H1 (cell line): ENCODE results near the gene NUP205. TPM values are rescaled to one million over a fixed set of nuclear protein-coding genes. Genes with fewer than 3 reads are reported as not detected.

ENCODE experiments used
- CTCF ChIA-PET: fragments of 300-600 bp; sonication (Branson Sonifier 250); formaldehyde crosslinking; loops from one replicate; lab custom pipeline; 2021; ENCODE audit not compliant: partially characterized antibody; lab: Charles Lee
- POLR2A ChIA-PET: fragments of 300-600 bp; sonication (Branson Sonifier 250); formaldehyde crosslinking; loops from one replicate; lab custom pipeline; 2021; ENCODE audit warnings: inconsistent platforms; ENCODE audit not compliant: partially characterized antibody; lab: Charles Lee
- DNase-seq, 2 experiments: peaks; one replicate each; pipeline versions ENCODE4 v3.0.0 to v3.0.0-alpha.2; 2010 to 2022; ENCODE audit warnings: low spot score in 2 of 2, low read depth in 1 of 2, mixed read lengths in 1 of 2
- FAIRE-seq: peaks from 2 replicates; lab custom pipeline; 2011; peaks lifted over from hg19 to GRCh38; lab: Jason Lieb, UNC
- H2AFZ ChIP-seq: 2 replicates; pipeline ENCODE4 v1.8.1; 2012; ENCODE audit warnings: low read length, inconsistent platforms
- H2AK5ac ChIP-seq: 2 replicates; pipeline ENCODE4 v1.6.1; 2013; ENCODE audit warnings: low read depth, low read length
- H2BK120ac ChIP-seq: replicated peaks from 2 replicates; pipeline ENCODE3; 2013; ENCODE audit warnings: low read depth, low read length, inconsistent platforms
- H2BK12ac ChIP-seq: 2 replicates; pipeline ENCODE4 v1.6.1; 2013; ENCODE audit warnings: low read depth, low read length
- H2BK15ac ChIP-seq: 2 replicates; pipeline ENCODE4 v1.6.1; 2013; ENCODE audit warnings: low read length
- H2BK20ac ChIP-seq: 2 replicates; pipeline ENCODE4 v1.6.1; 2013; ENCODE audit warnings: low read length
- H2BK5ac ChIP-seq: 2 replicates; pipeline ENCODE4 v1.6.1; 2013; ENCODE audit warnings: low read depth, low read length
- H3K14ac ChIP-seq: 2 replicates; pipeline ENCODE4 v1.6.1; 2013; ENCODE audit warnings: inconsistent platforms; ENCODE audit not compliant: insufficient read length
- H3K18ac ChIP-seq: 2 replicates; pipeline ENCODE4 v1.6.1; 2013; ENCODE audit warnings: low read length; ENCODE audit errors: extremely low read depth
- H3K23ac ChIP-seq: 2 replicates; pipeline ENCODE4 v1.6.1; 2013; ENCODE audit warnings: inconsistent platforms; ENCODE audit not compliant: insufficient read length
- H3K23me2 ChIP-seq: 2 replicates; pipeline ENCODE4 v1.6.1; 2013; ENCODE audit warnings: low read depth, low read length
- H3K27ac ChIP-seq: 2 replicates; pipeline ENCODE4 v1.6.1; 2011; ENCODE audit warnings: low read depth, low read length, inconsistent platforms
- H3K27me3 ChIP-seq, 4 experiments: replicated peaks in 1 of 4; 1 replicate in 1 of 4; 2 replicates in 3 of 4; pipeline versions ENCODE4 v1.6.1 to v1.8.1; 2011 to 2013; ENCODE audit warnings: low read length in 3 of 4, mild to moderate bottlenecking in 3 of 4, inconsistent platforms in 2 of 4, mixed read lengths in 2 of 4, moderate library complexity in 1 of 4; ENCODE audit not compliant: control insufficient read depth in 3 of 4, insufficient read depth in 3 of 4; ENCODE audit errors: extremely low read depth in 1 of 4
- H3K36me3 ChIP-seq, 4 experiments: 2 replicates each; pipeline versions ENCODE4 v1.6.1 to v1.8.1; 2011 to 2013; ENCODE audit warnings: mild to moderate bottlenecking in 4 of 4, low read length in 3 of 4, moderate library complexity in 2 of 4, control low read depth in 1 of 4, inconsistent platforms in 1 of 4; ENCODE audit not compliant: insufficient read depth in 4 of 4, control insufficient read depth in 2 of 4
- H3K4ac ChIP-seq: replicated peaks from 2 replicates; pipeline ENCODE3; 2013; ENCODE audit warnings: low read length, low read depth, mixed read lengths, inconsistent platforms; ENCODE audit not compliant: insufficient read length
- H3K4me1 ChIP-seq, 4 experiments: replicated peaks in 1 of 4; 1 replicate in 1 of 4; 2 replicates in 3 of 4; pipeline versions ENCODE4 v1.6.1 to v1.8.1; 2011 to 2013; ENCODE audit warnings: low read length in 3 of 4, inconsistent platforms in 2 of 4, mixed read lengths in 1 of 4; ENCODE audit not compliant: insufficient read depth in 4 of 4, control insufficient read depth in 3 of 4
- H3K4me2 ChIP-seq, 2 experiments: 2 replicates each; pipeline versions ENCODE4 v1.6.1 to v1.8.1; 2011 to 2013; ENCODE audit warnings: low read depth in 2 of 2, low read length in 2 of 2, control low read depth in 1 of 2, inconsistent platforms in 1 of 2, mild to moderate bottlenecking in 1 of 2; ENCODE audit not compliant: insufficient read depth in 1 of 2
- H3K4me3 ChIP-seq, 4 experiments: fragments of 200-600, 300-600 bp in 1 of 4; sonication (generic), shearing (Covaris generic), sonication (Bioruptor Twin) in 1 of 4; 2 replicates each; pipeline versions ENCODE4 v1.5.1 to v1.8.1; 2011 to 2016; ENCODE audit warnings: low read length in 4 of 4, low read depth in 3 of 4, control low read depth in 2 of 4, inconsistent platforms in 2 of 4, mild to moderate bottlenecking in 2 of 4, mixed read lengths in 1 of 4, moderate library complexity in 1 of 4; ENCODE audit not compliant: insufficient read depth in 2 of 4; ENCODE audit errors: extremely low read depth in 1 of 4
- H3K56ac ChIP-seq: replicated peaks from 2 replicates; pipeline ENCODE3; 2013; ENCODE audit warnings: low read depth, mild to moderate bottlenecking, mixed read lengths, low read length, inconsistent platforms; ENCODE audit not compliant: insufficient read length
- H3K79me1 ChIP-seq: 2 replicates; pipeline ENCODE4 v1.6.1; 2013; ENCODE audit warnings: low read depth, low read length, control low read depth
- H3K79me2 ChIP-seq, 2 experiments: 2 replicates each; pipeline versions ENCODE4 v1.6.1 to v1.8.1; 2012 to 2013; ENCODE audit warnings: low read length in 2 of 2, mild to moderate bottlenecking in 2 of 2, inconsistent platforms in 1 of 2; ENCODE audit not compliant: insufficient read depth in 2 of 2, control insufficient read depth in 1 of 2
- H3K9ac ChIP-seq, 4 experiments: replicated peaks in 1 of 4; 1 replicate in 1 of 4; 2 replicates in 3 of 4; pipeline versions ENCODE4 v1.6.1 to v1.8.1; 2011 to 2013; ENCODE audit warnings: low read depth in 3 of 4, low read length in 3 of 4, control low read depth in 2 of 4, mild to moderate bottlenecking in 2 of 4, moderate library complexity in 2 of 4, inconsistent platforms in 1 of 4; ENCODE audit errors: extremely low read depth in 1 of 4
- H3K9me3 ChIP-seq, 2 experiments: 2 replicates each; pipeline versions ENCODE4 v1.6.1 to v1.8.1; 2012 to 2013; ENCODE audit warnings: mild to moderate bottlenecking in 2 of 2, moderate library complexity in 2 of 2, control low read depth in 1 of 2, inconsistent platforms in 1 of 2, low read depth in 1 of 2, low read length in 1 of 2, mixed read lengths in 1 of 2; ENCODE audit not compliant: insufficient read depth in 2 of 2
- H4K20me1 ChIP-seq, 2 experiments: replicated peaks in 1 of 2; 2 replicates each; pipeline versions ENCODE3 to v1.8.1; 2011 to 2013; ENCODE audit warnings: inconsistent platforms in 2 of 2, low read length in 2 of 2, mild to moderate bottlenecking in 1 of 2; ENCODE audit not compliant: insufficient read depth in 2 of 2, control insufficient read depth in 1 of 2
- H4K5ac ChIP-seq: 2 replicates; pipeline ENCODE4 v1.6.1; 2013; ENCODE audit warnings: low read length, low read depth, mixed read lengths, inconsistent platforms; ENCODE audit not compliant: insufficient read length
- H4K8ac ChIP-seq: 2 replicates; pipeline ENCODE4 v1.8.0; 2013; ENCODE audit warnings: mild to moderate bottlenecking, moderate library complexity, low read length, inconsistent platforms; ENCODE audit not compliant: insufficient read depth; ENCODE audit errors: extremely low read depth
- H4K91ac ChIP-seq: replicated peaks from 2 replicates; pipeline ENCODE3; 2013; ENCODE audit warnings: low read length, mixed read lengths, inconsistent platforms; ENCODE audit not compliant: insufficient read length
- NRF1 ChIP-seq: IDR thresholded peaks from 2 replicates; pipeline ENCODE4 v1.6.1; 2011; ENCODE audit warnings: mild to moderate bottlenecking, low read depth, low read length, improper control_type of control experiment
- WGBS, 2 experiments: shearing (Covaris generic) in 1 of 2; methylation state at CpG; one replicate each; pipeline versions ENCODE4 v1.1.6 to v1.1.7; 2013 to 2015; ENCODE audit warnings: low lambda C conversion rate in 2 of 2, mixed read lengths in 2 of 2, inconsistent platforms in 1 of 2, low coverage in 1 of 2, missing lambda C conversion rate in 1 of 2; ENCODE audit not compliant: insufficient replicate concordance in 2 of 2, insufficient coverage in 1 of 2, insufficient read length in 1 of 2; ENCODE audit errors: extremely low coverage in 1 of 2, missing lambda C conversion rate in 1 of 2; 5-methylcytosine and 5-hydroxymethylcytosine counted together
- polyA plus RNA-seq, 7 experiments: library from polyadenylated mRNA; depleted of rRNA in 3 of 7; stranded (reverse) in 5 of 7; unstranded in 2 of 7; fragments of >200 nt in 5 of 7; fragments of 200-250 nt in 2 of 7; gene quantifications; 1 replicate in 5 of 7; 2 replicates in 1 of 7; 4 replicates in 1 of 7; pipeline versions ENCODE4 v1.2.1 to v1.2.3, GENCODE V29; 2011 to 2013; ENCODE audit warnings: missing spikeins in 2 of 7, mixed read lengths in 2 of 7
- total RNA-seq: library from RNA; stranded (reverse); fragmentation: NEBNext Ultra II Directional; extraction: Animal tissue kit (Norgen Biotek cat#: 25700); gene quantifications from 2 replicates; pipeline ENCODE4 v1.2.1, GENCODE V29; 2021

Gene NUP205
- total and polyA plus RNA-seq, 2 of the 8 experiments (the other 6 are each of a cell fraction or from before 2014, with no cell fraction given), result 148 to 216 TPM

DNA sequence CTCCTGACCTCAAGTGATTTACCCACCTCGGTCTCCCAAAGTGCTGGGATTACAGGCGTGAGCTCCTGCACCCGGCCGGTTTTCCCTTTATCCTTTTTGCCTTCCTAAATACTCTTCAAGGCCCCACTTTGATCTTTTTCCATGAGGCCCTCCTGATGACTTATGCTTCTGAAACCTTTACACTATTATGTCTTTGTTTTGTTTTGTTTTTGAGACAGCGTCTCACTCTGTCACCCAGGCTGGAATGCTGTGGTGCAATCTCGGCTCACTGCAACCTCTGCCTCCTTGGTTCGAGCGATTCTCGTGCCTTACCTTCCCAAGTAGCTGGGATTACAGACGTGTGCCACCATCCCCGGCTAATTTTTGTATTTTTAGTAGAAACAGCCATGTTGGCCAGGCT lies 108.4 kb downstream of the NUP205 start:
- no peak overlapping the region for H2BK120ac ChIP-seq
- peaks cover 2% of the 10 kb centered on the region; the same call in 1 of the 2 replicates for H3K23me2 ChIP-seq
- no peak overlapping the region for H2AFZ ChIP-seq
- no peak overlapping the region for H3K4me3 ChIP-seq
- ChIA-PET CTCF (interaction anchor here (0.5 to 2.2 kb wide), 6 partner anchors 15 to 184 kb away, joined by 3 to 8 read pairs (median 3); no protein-coding TSS in a partner anchor), POLR2A (interaction anchor here (0.7 kb wide), 1 partner anchor 45 kb away, joined by 3 read pairs; no protein-coding TSS in a partner anchor)
- H4K91ac ChIP-seq, result no peak overlapping the region
- H3K56ac ChIP-seq, result no peak overlapping the region
- peaks cover 3 to 85% of the 10 kb centered on the region in 2 experiments for H3K79me2 ChIP-seq
- peaks cover 0 to 1% of the 10 kb centered on the region in 2 experiments for H4K20me1 ChIP-seq
- FAIRE-seq, result no peak
- no peak overlapping the region for H3K27ac ChIP-seq
- 97% methylated on average over 11 of the region's 11 CpGs; no CpG with 5 or more reads in 1 of the 2 experiments for WGBS, 2 experiments
- H3K18ac ChIP-seq, result no peak overlapping the region
- H2BK12ac ChIP-seq, result no peak overlapping the region
- peaks cover 5% of the 10 kb centered on the region; the same call in 1 of the 2 replicates for H3K79me1 ChIP-seq
- no peak overlapping the region for H4K5ac ChIP-seq
- no peak overlapping the region for H2BK15ac ChIP-seq
- no peaks in the 10 kb centered on the region; a peak in 2 of 7 replicates for H3K4me1 ChIP-seq
- H3K27me3 ChIP-seq, result no peaks in the 10 kb centered on the region
- H2AK5ac ChIP-seq, result no peak overlapping the region
- H3K23ac ChIP-seq, result no peak overlapping the region
- H3K9me3 ChIP-seq, result peaks cover 0 to 4% of the 10 kb centered on the region in 2 experiments; a peak in 2 of 4 replicates
- H3K4me2 ChIP-seq, result no peak overlapping the region
- no peak overlapping the region for H2BK20ac ChIP-seq
- H3K14ac ChIP-seq, result no peak overlapping the region
- no peak overlapping the region for H2BK5ac ChIP-seq
- H4K8ac ChIP-seq, result no peak overlapping the region
- no peak for TF ChIP-seq NRF1
- no peak for DNase-seq
- H3K36me3 ChIP-seq, result peaks cover 0 to 4% (median 0%) of the 10 kb centered on the region in 4 experiments; a peak in 1 of 8 replicates
- no peak overlapping the region for H3K9ac ChIP-seq
- no peak overlapping the region for H3K4ac ChIP-seq
